Mesothelial cell of epicardium (in vitro differentiated cells): Measurements from ENCODE around the gene CACTIN. TPM values are rescaled to one million over a fixed set of nuclear protein-coding genes. Genes with fewer than 3 reads are reported as not detected.

ENCODE experiments used
- DNase-seq, 2 experiments: peaks; one replicate each; pipeline ENCODE4 v3.0.0; 2021; ENCODE audit warnings: low spot score in 2 of 2; ENCODE audit not compliant: unreplicated experiment in 2 of 2
- H3K27ac Mint-ChIP-seq: 2 replicates; pipeline ENCODE4 v1.8.0; 2021; ENCODE audit warnings: mixed read lengths
- H3K27me3 Mint-ChIP-seq: 2 replicates; pipeline ENCODE4 v1.8.0; 2021; ENCODE audit warnings: low read depth, mixed read lengths
- H3K36me3 Mint-ChIP-seq: 2 replicates; pipeline ENCODE4 v1.8.0; 2021; ENCODE audit warnings: mixed read lengths
- H3K4me1 Mint-ChIP-seq: 2 replicates; pipeline ENCODE4 v1.8.0; 2021; ENCODE audit warnings: mixed read lengths
- H3K4me3 Mint-ChIP-seq: 2 replicates; pipeline ENCODE4 v1.8.0; 2021; ENCODE audit warnings: mild to moderate bottlenecking, moderate library complexity, mixed read lengths
- H3K9me3 Mint-ChIP-seq: 2 replicates; pipeline ENCODE4 v1.8.0; 2021; ENCODE audit warnings: mixed read lengths
- CTCF ChIP-seq: fragments of 200-600 bp; sonication (generic); IDR thresholded peaks from one replicate; pipeline ENCODE4 v1.5.0; 2021; ENCODE audit warnings: antibody characterized with exemption; ENCODE audit not compliant: unreplicated experiment
- total RNA-seq: library from RNA; stranded (reverse); gene quantifications from 3 replicates; pipeline ENCODE4 v1.2.1, GENCODE V29; 2021

Gene CACTIN
- total RNA-seq, 1 donor from 2014 or later: 39.2 TPM

GRCh38 chr19:3599776-3600187, 26.8 kb downstream of the CACTIN start:
- Mint-ChIP-seq H3K27me3 (peaks cover 5% of the 10 kb centered on the region), H3K4me3 (no peak overlapping the region), H3K4me1 (no peaks in the 10 kb centered on the region), H3K27ac (no peak overlapping the region), H3K9me3 (no peaks in the 10 kb centered on the region), H3K36me3 (no peaks in the 10 kb centered on the region)
- TF ChIP-seq CTCF: no peak
- DNase-seq: no peak

- Mint-ChIP-seq H3K9me3 (no peaks in the 10 kb centered on the region), H3K27me3 (peaks cover 26% of the 10 kb centered on the region), H3K36me3 (no peaks in the 10 kb centered on the region), H3K4me3 (no peak overlapping the region), H3K4me1 (no peaks in the 10 kb centered on the region), H3K27ac (no peak overlapping the region)
- no peak for DNase-seq
- TF ChIP-seq CTCF: no peak
Measured at GRCh38 chr19:3595521-3596061, 31.0 kb downstream of the CACTIN start.

GRCh38 chr19:3593156-3593555, 33.4 kb downstream of the CACTIN start:
- no peak overlapping the region for H3K4me3 Mint-ChIP-seq
- no peak for TF ChIP-seq CTCF
- H3K27me3 Mint-ChIP-seq: peaks cover 33% of the 10 kb centered on the region
- no peaks in the 10 kb centered on the region for H3K9me3 Mint-ChIP-seq
- H3K27ac Mint-ChIP-seq: no peak overlapping the region
- no peaks in the 10 kb centered on the region for H3K4me1 Mint-ChIP-seq
- H3K36me3 Mint-ChIP-seq: no peaks in the 10 kb centered on the region
- DNase-seq: no peak

- no peaks in the 10 kb centered on the region for H3K36me3 Mint-ChIP-seq
- no peak for DNase-seq
- no peak for TF ChIP-seq CTCF
- H3K27ac Mint-ChIP-seq: no peak overlapping the region
- peaks cover 39% of the 10 kb centered on the region for H3K27me3 Mint-ChIP-seq
- H3K4me1 Mint-ChIP-seq: no peaks in the 10 kb centered on the region
- no peak overlapping the region for H3K4me3 Mint-ChIP-seq
- H3K9me3 Mint-ChIP-seq: no peaks in the 10 kb centered on the region
Measured at GRCh38 chr19:3591876-3592613, 34.5 kb downstream of the CACTIN start.

GRCh38 chr19:3590991-3591659, 35.5 kb downstream of the CACTIN start:
- DNase-seq: no peak
- no peak for TF ChIP-seq CTCF
- Mint-ChIP-seq H3K9me3 (no peaks in the 10 kb centered on the region), H3K4me1 (no peaks in the 10 kb centered on the region), H3K27ac (no peak overlapping the region), H3K36me3 (no peaks in the 10 kb centered on the region), H3K27me3 (peaks cover 48% of the 10 kb centered on the region), H3K4me3 (no peak overlapping the region)
